Stomach (tissue), 4 donors: Measurements from ENCODE around the gene EHMT1.

ENCODE experiments used
- CTCF ChIP-seq, 7 experiments: fragments of 450-650 bp in 4 of 7; fragments of 200-600 bp in 3 of 7; sonication (generic) in 3 of 7; IDR thresholded peaks; one replicate each; pipeline ENCODE4 v1.5.1; 2016 to 2019; ENCODE audit warnings: antibody characterized with exemption in 7 of 7, control low read depth in 2 of 7, mild to moderate bottlenecking in 1 of 7
- EP300 ChIP-seq: sonication (generic); formaldehyde crosslinking; IDR thresholded peaks from one replicate; pipeline ENCODE4 v1.6.1; 2017; ENCODE audit warnings: antibody characterized with exemption
- POLR2A ChIP-seq, 4 donors: fragments of 450-650 bp; IDR thresholded peaks; one replicate each; pipeline ENCODE4 v1.6.1; 2016; ENCODE audit warnings: antibody characterized with exemption in 4 of 4, control low read depth in 2 of 4, mild to moderate bottlenecking in 1 of 4, moderate library complexity in 1 of 4
- POLR2AphosphoS5 ChIP-seq, 3 donors: sonication (generic); formaldehyde crosslinking; IDR thresholded peaks; one replicate each; pipeline ENCODE4 v1.6.1; 2016; ENCODE audit warnings: antibody characterized with exemption in 3 of 3

DNA sequence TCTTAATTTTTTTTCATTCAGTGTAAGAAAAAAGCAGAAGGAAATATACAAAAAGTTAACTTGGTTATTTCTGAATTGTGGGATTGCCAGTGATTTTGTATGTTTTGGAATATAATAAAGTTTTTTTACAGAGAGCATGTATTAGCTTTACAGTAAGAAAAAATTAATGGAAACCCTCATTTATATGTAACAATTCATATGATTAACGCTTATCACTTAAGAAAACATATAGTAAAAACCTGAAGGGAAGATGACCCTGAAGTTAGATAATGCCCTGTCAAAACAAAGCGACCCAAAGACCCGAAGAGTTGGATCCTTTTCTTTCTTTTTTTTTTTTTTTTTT, 52.4 kb downstream of the EHMT1 start:
- no peak for TF ChIP-seq POLR2AphosphoS5 (IDR thresholded peaks at IDR 0.05)
- no peak for TF ChIP-seq CTCF (IDR thresholded peaks at IDR 0.05)
- no peak for TF ChIP-seq POLR2A (IDR thresholded peaks at IDR 0.05)
- TF ChIP-seq EP300, result no peak
